Activated CD8-positive, alpha-beta memory T cell treated with anti-CD3 and anti-CD28 coated beads, Interleukin-2, amount 50 U/mL, for 24 hours (primary cell): ENCODE results near the gene JAGN1.
"Not testable (repeated sequence)": the region's sequence is repeated elsewhere in the genome, so short reads cannot be mapped to it uniquely, and the experiment has no call there.

ENCODE experiments used
- DNase-seq: peaks from one replicate; pipeline ENCODE4 v3.0.0-alpha.2; 2020; ENCODE audit errors: extremely low read depth

The JAGN1 gene

GRCh38 chr3:9890249-9891071 lies at the start of gene JAGN1:
Gene JAGN1 (plus strand): TSS chr3:9890610. CDS start chr3:9890723, 113 bp downstream.
- peak; percentile 79 for DNase-seq

DNA sequence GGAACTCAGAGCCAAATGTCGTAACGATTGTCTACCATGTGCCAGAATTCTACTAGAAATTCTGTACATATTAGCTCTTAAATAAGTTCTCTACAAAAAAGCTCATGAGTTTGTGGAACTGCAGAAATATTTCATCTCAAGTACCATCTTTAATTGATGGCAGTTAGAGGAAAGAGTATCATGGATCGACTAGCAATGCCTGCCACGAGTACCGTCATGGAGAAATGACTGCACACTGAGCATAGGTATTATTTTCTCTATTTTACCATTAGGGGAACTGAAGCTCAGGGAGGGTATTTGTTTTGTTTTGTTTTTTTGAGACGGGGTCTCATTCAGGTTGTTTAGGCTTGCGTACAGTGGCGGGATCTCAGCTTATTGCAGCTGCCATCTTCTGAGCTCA lies 49.4 kb upstream of the JAGN1 start:
- no peak for DNase-seq

GRCh38 chr3:9843715-9844438 lies 46.5 kb upstream of the JAGN1 start, which contains the start of gene RPUSD3:
Gene RPUSD3 (minus strand): TSS chr3:9844008. CDS start chr3:9843990, 18 bp downstream.
- peak; percentile 88 for DNase-seq

DNA sequence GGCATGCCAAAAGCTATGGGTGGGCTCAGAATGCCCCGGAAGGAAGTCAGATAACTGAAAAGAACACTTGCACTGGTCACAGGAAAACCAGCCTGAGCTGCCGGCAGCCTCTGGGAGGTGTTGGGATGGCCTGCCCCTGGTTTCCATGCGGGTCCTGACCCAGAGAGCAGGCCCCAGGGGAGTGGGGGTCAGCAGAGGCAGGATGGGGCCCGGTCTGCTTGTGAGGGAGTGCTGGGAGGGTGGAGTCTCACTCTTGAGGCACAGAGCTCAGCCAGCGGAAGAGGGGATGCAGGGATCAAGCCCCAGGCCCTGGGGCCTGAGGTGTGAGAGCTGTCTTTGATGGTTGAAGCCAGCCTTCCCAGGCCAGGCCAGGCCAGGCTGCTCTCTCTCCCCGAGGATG lies 44.2 kb upstream of the JAGN1 start:
- no peak for DNase-seq

DNA sequence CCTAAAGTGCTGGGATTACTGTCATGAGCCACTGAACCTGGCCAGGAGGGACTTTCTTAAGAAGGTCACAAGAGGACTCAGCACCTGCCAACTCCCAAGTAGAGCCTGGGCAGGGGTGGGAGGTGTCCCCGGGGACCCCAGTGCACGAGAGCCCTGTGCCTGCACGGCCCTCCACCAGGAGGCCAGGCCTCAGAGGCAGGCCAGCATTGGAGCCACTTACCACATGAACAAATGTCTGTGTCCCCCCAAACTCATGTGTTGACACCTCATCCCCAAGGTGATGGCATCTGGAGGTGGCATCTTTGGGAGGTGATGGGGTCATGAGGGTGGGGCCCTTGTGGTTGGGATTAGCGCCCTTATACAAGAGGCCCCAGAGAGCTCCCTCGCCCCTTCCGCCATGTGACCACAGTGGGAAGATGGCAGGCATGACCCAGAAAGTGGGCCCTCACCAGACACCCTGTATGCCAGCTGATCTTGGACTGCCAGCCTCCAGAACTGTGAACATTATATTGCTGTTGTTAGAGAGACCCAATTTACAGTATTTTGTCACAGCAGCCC lies 43.4 kb upstream of the JAGN1 start:
- DNase-seq = no peak

DNA sequence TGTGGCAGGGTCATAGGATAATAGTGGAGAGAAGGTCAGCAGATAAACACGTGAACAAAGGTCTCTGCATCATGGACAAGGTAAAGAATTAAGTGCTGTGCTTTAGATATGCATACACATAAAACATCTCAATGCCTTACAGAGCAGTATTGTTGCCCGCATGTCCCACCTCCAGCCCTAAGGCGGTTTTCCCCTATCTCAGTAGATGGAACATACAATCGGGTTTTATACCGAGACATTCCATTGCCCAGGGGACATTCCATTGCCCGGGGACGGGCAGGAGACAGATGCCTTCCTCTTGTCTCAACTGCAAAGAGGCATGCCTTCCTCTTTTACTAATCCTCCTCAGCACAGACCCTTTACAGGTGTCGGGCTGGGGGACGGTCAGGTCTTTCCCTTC lies 42.5 kb upstream of the JAGN1 start:
- DNase-seq = not testable (repeated sequence)

- not testable (repeated sequence) for DNase-seq
These were observed 41.5 kb upstream of the JAGN1 start for GRCh38 chr3:9848860-9849259.

GRCh38 chr3:9851383-9851782 lies 39.0 kb upstream of the JAGN1 start:
- DNase-seq = not testable (repeated sequence)

- DNase-seq = not testable (repeated sequence)
These were observed 38.5 kb upstream of the JAGN1 start for GRCh38 chr3:9851926-9852325.

DNA sequence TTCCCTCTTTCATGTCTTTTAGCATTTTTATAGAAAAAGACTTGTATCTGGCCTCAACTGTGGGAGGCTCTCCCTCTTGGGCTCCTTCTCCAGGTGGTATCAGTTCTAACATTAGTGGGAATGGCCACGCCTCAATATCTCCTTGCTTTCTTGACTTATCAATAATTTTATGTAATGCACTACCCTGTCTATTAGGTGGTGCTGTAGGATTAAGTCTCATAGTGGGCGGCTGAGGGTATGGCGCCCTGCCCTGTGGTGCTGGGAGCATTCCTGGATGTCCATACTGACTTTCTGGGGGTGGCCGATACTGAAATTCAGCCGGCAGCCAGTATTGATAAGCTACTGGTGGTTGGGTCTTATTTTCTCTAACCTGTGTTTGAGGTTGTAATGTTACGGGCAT lies 37.9 kb upstream of the JAGN1 start:
- DNase-seq = no peak

GRCh38 chr3:9854291-9854940 lies 36.0 kb upstream of the JAGN1 start:
- DNase-seq = not testable (repeated sequence)

DNA sequence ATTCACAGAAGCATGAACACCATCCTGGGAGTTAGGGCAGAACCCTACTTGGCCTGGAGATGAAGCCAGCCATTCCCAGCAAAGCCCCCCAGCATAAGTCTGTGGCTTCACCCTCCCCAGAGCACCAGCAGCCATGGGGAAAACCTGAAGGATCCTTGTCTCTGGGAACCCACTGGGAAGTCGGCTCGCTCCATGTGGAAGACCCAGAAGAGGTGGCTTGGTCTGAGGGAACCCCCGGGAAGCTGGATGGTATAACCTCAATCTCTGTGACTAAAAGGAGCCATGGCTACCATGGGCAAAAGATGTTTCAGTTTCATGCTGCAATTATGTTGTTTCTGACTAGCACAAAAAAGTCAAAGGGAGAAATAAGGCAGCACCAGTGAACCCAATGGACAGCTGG lies 34.8 kb upstream of the JAGN1 start:
- no peak for DNase-seq

- no peak for DNase-seq
These were observed 30.8 kb upstream of the JAGN1 start for GRCh38 chr3:9859530-9860025.

- no peak for DNase-seq
These were observed 29.2 kb upstream of the JAGN1 start for GRCh38 chr3:9861201-9861600.

DNA sequence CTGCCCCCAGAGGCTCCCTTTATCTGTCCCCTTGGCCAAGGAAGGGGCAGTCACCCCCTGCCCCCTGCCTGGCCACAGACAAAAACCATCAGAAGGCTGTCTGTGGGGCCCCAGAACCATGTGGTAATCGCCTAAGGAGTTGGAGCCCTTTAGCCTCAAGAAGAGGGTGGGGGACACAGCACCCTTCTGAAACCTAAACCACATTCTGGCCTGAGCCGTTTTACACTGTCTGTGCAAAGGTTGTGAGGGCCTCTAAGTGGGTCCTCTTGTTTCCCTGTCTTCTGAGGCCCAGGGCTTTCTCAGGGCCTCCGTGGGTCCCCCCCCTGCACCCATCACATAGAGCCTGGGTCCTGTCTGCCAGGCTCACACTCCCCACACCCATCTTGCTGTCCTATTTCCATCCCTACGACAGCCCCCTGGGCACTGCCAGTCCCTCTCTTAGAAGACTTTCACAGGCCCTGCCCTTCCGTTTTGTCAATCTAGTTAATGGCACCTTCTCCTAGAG lies 28.7 kb upstream of the JAGN1 start:
- DNase-seq = no peak

- no peak for DNase-seq
These were observed 27.9 kb upstream of the JAGN1 start for GRCh38 chr3:9862391-9863057.

DNA sequence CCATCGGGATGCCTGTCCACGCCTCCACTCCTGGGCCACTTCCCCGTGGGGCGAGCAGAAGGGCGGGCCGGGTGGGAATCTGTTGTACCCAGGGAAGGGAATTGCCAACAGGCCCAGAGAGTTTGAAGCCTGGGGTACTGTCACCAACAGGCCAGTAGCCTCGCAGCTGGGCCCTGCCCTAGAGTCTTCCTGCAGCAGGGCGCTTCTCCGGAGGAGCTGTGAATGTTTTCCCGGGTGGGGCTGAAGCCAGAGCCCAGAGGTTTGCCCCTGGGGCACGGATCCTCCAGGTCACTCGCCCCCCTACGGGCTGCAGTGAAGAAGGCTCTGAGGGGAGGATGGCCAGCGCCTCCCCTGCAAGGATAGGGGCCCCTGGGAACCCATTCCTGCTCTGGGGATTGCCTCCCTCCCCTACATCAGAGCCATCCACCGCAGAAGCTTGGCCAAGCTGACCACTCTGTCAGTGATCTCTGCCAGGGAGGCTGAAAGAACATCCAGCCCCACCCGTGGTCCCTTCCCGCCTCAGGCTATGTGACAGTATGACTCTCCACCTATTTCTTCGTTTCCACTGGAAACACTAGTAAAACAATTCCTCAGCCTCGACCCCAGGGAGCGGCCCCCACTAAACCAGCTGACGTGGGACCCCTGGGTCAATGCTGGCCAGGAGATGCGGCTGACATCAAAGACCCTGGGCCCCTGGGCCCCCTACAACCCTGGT lies 27.2 kb upstream of the JAGN1 start:
- no peak for DNase-seq

GRCh38 chr3:9864200-9864927 lies 26.0 kb upstream of the JAGN1 start:
- DNase-seq = no peak

DNA sequence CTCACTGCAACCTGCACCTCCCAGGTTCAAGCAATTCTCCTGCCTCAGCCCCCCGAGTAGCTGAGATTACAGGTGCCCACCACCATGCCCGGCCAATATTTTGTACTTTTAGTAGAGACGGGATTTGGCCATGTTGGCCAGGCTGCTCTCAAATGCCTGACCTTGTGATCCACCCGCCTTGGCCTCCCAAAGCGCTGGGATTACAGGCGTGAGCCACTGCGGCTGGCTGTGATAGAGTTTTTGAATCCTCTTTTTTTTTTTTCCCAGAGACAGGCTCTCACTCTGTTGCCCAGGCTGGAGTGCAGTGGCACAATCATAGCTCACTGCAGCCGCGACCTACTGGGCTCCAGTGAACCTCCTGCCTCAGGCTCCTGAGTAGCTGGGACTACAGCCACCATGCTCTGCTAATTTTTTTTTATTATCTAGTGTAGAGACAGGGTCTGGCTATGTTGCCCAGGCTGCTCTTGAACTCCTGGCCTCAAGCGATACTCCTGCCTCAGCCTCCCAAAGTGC lies 25.2 kb upstream of the JAGN1 start:
- not testable (repeated sequence) for DNase-seq

GRCh38 chr3:9866639-9867038 lies 23.8 kb upstream of the JAGN1 start:
- no peak for DNase-seq
